OCI-LY7 (cell line): ENCODE measurements around the gene CHGA.

Experiments
- CTCF ChIP-seq: fragments of 200-600 bp; sonication (generic); conservative IDR thresholded peaks from 2 replicates; pipeline ENCODE4 v1.5.1; 2014; ENCODE audit warnings: mild to moderate bottlenecking, antibody characterized with exemption, low read length, moderate library complexity, mixed read lengths
- EZH2phosphoT487 ChIP-seq: fragments of 200-600 bp; sonication (generic); IDR thresholded peaks from 2 replicates; pipeline ENCODE4 v1.6.1; 2018; ENCODE audit warnings: low read depth, borderline replicate concordance, mild to moderate bottlenecking, mixed run types, antibody characterized with exemption, low read length, moderate library complexity, mixed read lengths

GRCh38 chr14:92951261-92951660 lies 28.3 kb downstream of the CHGA start:
- no peak for TF ChIP-seq CTCF
- no peak for TF ChIP-seq EZH2phosphoT487
